ENCODE data around the gene BTN1A1. TPM values are rescaled to one million over a fixed set of nuclear protein-coding genes. Genes with fewer than 3 reads are reported as not detected.
"Not testable (repeated sequence)": the region's sequence is repeated elsewhere in the genome, so short reads cannot be mapped to it uniquely, and the experiment has no call there.

The BTN1A1 gene
- total RNA-seq, 1 donor from 2014 or later, result not detected

DNA sequence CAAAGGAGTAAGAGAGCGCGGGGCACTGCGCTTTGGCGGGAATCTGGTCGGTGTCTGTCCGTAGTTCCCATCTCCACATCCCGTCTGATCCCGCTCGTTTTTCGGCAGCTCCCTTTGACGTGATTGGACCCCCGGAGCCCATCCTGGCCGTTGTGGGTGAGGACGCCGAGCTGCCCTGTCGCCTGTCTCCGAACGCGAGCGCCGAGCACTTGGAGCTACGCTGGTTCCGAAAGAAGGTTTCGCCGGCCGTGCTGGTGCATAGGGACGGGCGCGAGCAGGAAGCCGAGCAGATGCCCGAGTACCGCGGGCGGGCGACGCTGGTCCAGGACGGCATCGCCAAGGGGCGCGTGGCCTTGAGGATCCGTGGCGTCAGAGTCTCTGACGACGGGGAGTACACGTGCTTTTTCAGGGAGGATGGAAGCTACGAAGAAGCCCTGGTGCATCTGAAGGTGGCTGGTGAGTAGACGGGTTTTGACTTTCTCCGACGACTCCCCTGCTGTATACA, 1.4 kb downstream of the BTN1A1 start:
- no peaks in the 10 kb centered on the region for H3K9me3 Mint-ChIP-seq
- H3K27ac Mint-ChIP-seq (ENCODE audit: unreplicated experiment), result no peak overlapping the region

DNA sequence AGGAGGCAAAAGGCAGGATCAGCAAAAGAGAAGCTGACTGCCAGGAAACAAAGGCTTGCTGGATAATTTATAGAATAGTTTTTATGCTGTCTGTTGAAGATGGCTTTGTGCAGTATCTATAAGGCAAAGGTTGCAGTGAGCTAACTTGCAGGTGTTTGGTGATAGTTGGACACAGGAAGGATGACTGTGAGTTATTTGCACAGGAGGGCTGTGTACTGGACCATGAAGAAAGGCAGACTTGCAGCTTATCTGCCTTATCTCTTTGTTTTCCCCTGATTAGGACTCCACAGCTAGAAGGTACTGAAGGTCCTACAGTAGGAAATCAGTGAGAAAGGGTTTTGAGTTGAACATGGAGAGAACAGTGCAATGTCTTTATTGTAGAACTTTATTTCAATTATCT, 2.1 kb downstream of the BTN1A1 start:
- H3K27me3 Mint-ChIP-seq (ENCODE audit: low read depth), result peaks cover 65% of the 10 kb centered on the region
- no peak for DNase-seq (ENCODE audit: low read depth, low spot score)
- peak overlapping the region; percentile 15 for H3K4me3 Mint-ChIP-seq
- TF ChIP-seq CTCF (conservative IDR thresholded peaks at IDR 0.05), result no peak
- H3K4me1 Mint-ChIP-seq, result peaks cover 11% of the 10 kb centered on the region
- H3K36me3 Mint-ChIP-seq (ENCODE audit: low read depth), result peaks cover 2% of the 10 kb centered on the region
- H3K27ac Mint-ChIP-seq (ENCODE audit: unreplicated experiment), result no peak overlapping the region
- H3K9me3 Mint-ChIP-seq, result no peaks in the 10 kb centered on the region

More for the DNA sequence above, 1.4 kb downstream of the BTN1A1 start:
- peak; percentile 12 for DNase-seq (ENCODE audit: low read depth, low spot score)
- peaks cover 11% of the 10 kb centered on the region for H3K4me1 Mint-ChIP-seq
- H3K27me3 Mint-ChIP-seq (ENCODE audit: low read depth), result peaks cover 66% of the 10 kb centered on the region
- TF ChIP-seq CTCF (conservative IDR thresholded peaks at IDR 0.05), result no peak
- peaks cover 2% of the 10 kb centered on the region for H3K36me3 Mint-ChIP-seq (ENCODE audit: low read depth)
- H3K4me3 Mint-ChIP-seq, result peak overlapping the region; percentile 15

DNA sequence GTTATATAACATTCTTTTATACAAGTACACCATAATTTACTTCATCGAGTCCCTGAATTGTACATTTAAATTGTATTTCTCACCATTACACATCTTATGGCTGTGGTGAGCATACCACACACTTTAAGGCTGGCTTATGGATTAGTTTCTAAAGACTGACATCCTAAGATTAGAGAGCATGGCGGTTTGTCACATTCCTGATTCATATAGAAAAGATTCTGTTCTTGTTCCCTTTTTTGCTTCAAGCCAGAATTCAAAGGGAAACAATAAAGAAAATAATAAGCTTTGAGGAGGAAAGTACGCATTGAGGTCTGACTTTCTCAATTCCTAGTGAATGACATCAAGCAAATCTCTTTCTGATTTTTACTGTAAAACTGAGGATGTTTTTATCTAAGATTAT, 2.5 kb downstream of the BTN1A1 start:
- Mint-ChIP-seq H3K9me3 (no peaks in the 10 kb centered on the region), H3K4me1 (peaks cover 11% of the 10 kb centered on the region), H3K36me3 (ENCODE audit: low read depth) (peaks cover 2% of the 10 kb centered on the region), H3K27me3 (ENCODE audit: low read depth) (peaks cover 60% of the 10 kb centered on the region), H3K4me3 (no peak overlapping the region), H3K27ac (ENCODE audit: unreplicated experiment) (no peak overlapping the region)
- no peak for TF ChIP-seq CTCF (conservative IDR thresholded peaks at IDR 0.05)
- no peak for DNase-seq (ENCODE audit: low read depth, low spot score)

DNA sequence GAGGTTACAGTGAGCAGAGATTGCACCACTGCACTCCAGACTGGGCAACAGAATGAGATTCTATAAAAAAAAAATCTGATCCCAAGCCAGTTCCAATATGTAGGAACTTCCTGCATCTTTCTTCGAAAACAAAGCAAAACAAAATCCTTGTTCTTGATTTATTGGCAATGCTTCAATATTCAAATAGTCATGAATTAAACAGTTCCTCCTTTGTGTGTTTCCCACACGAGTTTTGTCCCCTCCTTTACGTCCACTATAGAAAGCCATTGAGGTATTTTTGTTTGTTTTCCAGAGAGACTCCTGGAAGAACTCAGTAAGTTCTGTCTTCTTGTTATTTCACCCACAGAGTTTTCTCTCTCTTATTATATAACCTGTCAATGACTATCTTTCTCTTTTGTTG, 7.6 kb downstream of the BTN1A1 start:
- Mint-ChIP-seq H3K9me3 (no peaks in the 10 kb centered on the region), H3K27me3 (ENCODE audit: low read depth) (peaks cover 34% of the 10 kb centered on the region), H3K36me3 (ENCODE audit: low read depth) (no peaks in the 10 kb centered on the region), H3K4me3 (no peak overlapping the region), H3K4me1 (peaks cover 4% of the 10 kb centered on the region), H3K27ac (ENCODE audit: unreplicated experiment) (no peak overlapping the region)
- no peak for TF ChIP-seq CTCF (conservative IDR thresholded peaks at IDR 0.05)
- no peak for DNase-seq (ENCODE audit: low read depth, low spot score)

- not testable (repeated sequence) for H3K4me3 Mint-ChIP-seq; H3K36me3 Mint-ChIP-seq (ENCODE audit: low read depth); H3K4me1 Mint-ChIP-seq; H3K9me3 Mint-ChIP-seq; DNase-seq (ENCODE audit: low read depth, low spot score); H3K27ac Mint-ChIP-seq (ENCODE audit: unreplicated experiment)
- peaks cover 11% of the 10 kb centered on the region for H3K27me3 Mint-ChIP-seq (ENCODE audit: low read depth)
Measured at GRCh38 chr6:26511033-26511432, 10.9 kb downstream of the BTN1A1 start.

GRCh38 chr6:26514984-26515383, 14.9 kb downstream of the BTN1A1 start:
- Mint-ChIP-seq H3K4me1 (peaks cover 21% of the 10 kb centered on the region), H3K27ac (ENCODE audit: unreplicated experiment) (no peak overlapping the region), H3K27me3 (ENCODE audit: low read depth) (peaks cover 2% of the 10 kb centered on the region), H3K9me3 (no peaks in the 10 kb centered on the region), H3K36me3 (ENCODE audit: low read depth) (no peaks in the 10 kb centered on the region), H3K4me3 (no peak overlapping the region)
- DNase-seq (ENCODE audit: low read depth, low spot score), result no peak
- TF ChIP-seq CTCF (conservative IDR thresholded peaks at IDR 0.05), result no peak

All from neural crest cell (in vitro differentiated cells).